NCI-H526 treated with DMSO at 0.1 percent for 48 hours (cell line): ENCODE data around the gene GPR176.

ENCODE experiments used
- DNase-seq: peaks from one replicate; lab custom pipeline; 2025; lab: John Stamatoyannopoulos, UW

Gene GPR176

GRCh38 chr15:39919748-39920509 is at the start of gene GPR176:
Gene GPR176, minus strand, starts transcription at chr15:39920266. Its CDS starts 240 bp downstream, at chr15:39920026.
- DNase-seq, result peak; percentile 40

GRCh38 chr15:39969002-39969394 is 48.9 kb upstream of the GPR176 start:
- DNase-seq, result no peak

- no peak for DNase-seq
Observed at GRCh38 chr15:39968273-39969001, 48.4 kb upstream of the GPR176 start.

- no peak for DNase-seq
Observed at GRCh38 chr15:39966521-39966920, 46.5 kb upstream of the GPR176 start.

- peak; percentile 96 for DNase-seq
Observed at GRCh38 chr15:39963786-39964185, 43.7 kb upstream of the GPR176 start.

- no peak for DNase-seq
Observed at GRCh38 chr15:39961051-39961450, 41.0 kb upstream of the GPR176 start.

GRCh38 chr15:39960411-39960810 is 40.3 kb upstream of the GPR176 start:
- DNase-seq, result no peak

- no peak for DNase-seq
Observed at GRCh38 chr15:39959411-39959810, 39.3 kb upstream of the GPR176 start.

GRCh38 chr15:39957481-39957880 is 37.4 kb upstream of the GPR176 start:
- no peak for DNase-seq

- no peak for DNase-seq
Observed at GRCh38 chr15:39953521-39953920, 33.5 kb upstream of the GPR176 start.

- DNase-seq, result no peak
Observed at GRCh38 chr15:39951561-39951960, 31.5 kb upstream of the GPR176 start.

GRCh38 chr15:39948817-39949216 is 28.8 kb upstream of the GPR176 start:
- no peak for DNase-seq

GRCh38 chr15:39947401-39948197 is 27.5 kb upstream of the GPR176 start:
- DNase-seq, result no peak

GRCh38 chr15:39946862-39947261 is 26.8 kb upstream of the GPR176 start:
- no peak for DNase-seq

- DNase-seq, result no peak
Observed at GRCh38 chr15:39944726-39945125, 24.7 kb upstream of the GPR176 start.

GRCh38 chr15:39942753-39943150 is 22.7 kb upstream of the GPR176 start:
- no peak for DNase-seq

- DNase-seq, result no peak
Observed at GRCh38 chr15:39942101-39942752, 22.2 kb upstream of the GPR176 start.

- DNase-seq, result no peak
Observed at GRCh38 chr15:39939487-39940452, 19.7 kb upstream of the GPR176 start.

- no peak for DNase-seq
Observed at GRCh38 chr15:39937696-39938095, 17.6 kb upstream of the GPR176 start.

GRCh38 chr15:39936681-39937080 is 16.6 kb upstream of the GPR176 start:
- DNase-seq, result no peak

- DNase-seq, result no peak
Observed at GRCh38 chr15:39936187-39936586, 16.1 kb upstream of the GPR176 start.
